Lung microvascular endothelial cell (primary cell): ENCODE data around the gene E2F6. TPM values are rescaled to one million over a fixed set of nuclear protein-coding genes. Genes with fewer than 3 reads are reported as not detected.

ENCODE experiments used
- DNase-seq, 2 donors: peaks; one replicate each; pipeline versions ENCODE4 v3.0.0 to v3.0.0-alpha.2; 2010; ENCODE audit warnings: low read depth in 2 of 2
- total RNA-seq: library from RNA; depleted of rRNA; stranded (reverse); fragments of >200 nt; gene quantifications from 2 replicates; pipeline ENCODE4 v1.2.1, GENCODE V29; 2014

The E2F6 gene
- total RNA-seq, 1 donor from 2014 or later = 10.9 TPM

GRCh38 chr2:11395389-11395788 is 70.6 kb downstream of the E2F6 start:
- no peak for DNase-seq

Other genes with a start within 250 kb of the E2F6 start
- gene ROCK2, start 121.5 kb downstream of the E2F6 start, total RNA-seq = 31.8 and 37.1 TPM in 2 replicates
- gene GREB1, start 67.9 kb upstream of the E2F6 start, total RNA-seq = under 0.01 and 0.20 TPM in 2 replicates
- gene NTSR2, start 204.0 kb upstream of the E2F6 start, total RNA-seq = not detected in 2 replicates